Kidney tubule cell (primary cell): ENCODE results near the gene OTUD6A.
"Not testable (repeated sequence)": the region's sequence is repeated elsewhere in the genome, so short reads cannot be mapped to it uniquely, and the experiment has no call there.

Source experiments
- DNase-seq: peaks from one replicate; pipeline ENCODE4 v3.0.0-alpha.2; 2018; ENCODE audit warnings: low spot score

The OTUD6A gene

DNA sequence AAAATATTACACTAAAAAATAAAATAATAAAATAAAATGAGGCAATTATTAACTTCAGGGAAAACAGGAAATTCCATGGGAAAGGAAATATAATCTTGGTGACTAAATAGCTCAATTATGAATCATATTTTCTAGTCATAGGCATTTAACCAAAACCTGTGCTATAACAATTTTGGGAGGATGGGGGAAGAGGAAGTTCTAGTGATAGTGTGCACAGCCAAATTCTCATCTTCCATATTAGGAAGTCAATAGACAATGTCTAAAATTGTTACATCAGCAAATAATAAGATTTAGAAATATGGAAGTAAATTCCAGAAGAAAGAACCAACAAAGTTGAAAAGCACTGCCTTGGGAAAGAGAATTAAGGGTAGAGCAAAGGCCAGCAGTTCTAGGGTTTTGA is 15.3 kb upstream of the OTUD6A start:
- DNase-seq, result peak; percentile 29

DNA sequence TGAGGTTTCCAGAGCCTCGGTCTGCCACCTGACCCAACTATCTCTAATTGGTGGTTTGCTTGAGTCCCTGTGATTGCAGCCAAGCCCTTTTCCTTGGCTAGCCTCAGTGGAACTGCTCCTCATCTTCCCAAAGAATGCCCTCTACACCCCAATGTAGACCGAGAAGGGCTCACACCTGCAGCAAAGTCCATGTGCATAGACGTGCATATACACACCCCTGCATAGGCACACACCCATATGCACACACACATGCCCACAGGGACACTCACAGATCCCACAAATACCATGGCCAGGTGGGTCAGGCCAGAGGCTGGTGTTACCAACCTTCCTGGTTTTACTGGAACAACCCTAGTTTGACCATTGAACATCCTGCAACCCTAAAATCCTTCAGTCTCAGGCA is 12.9 kb upstream of the OTUD6A start:
- DNase-seq, result no peak

DNA sequence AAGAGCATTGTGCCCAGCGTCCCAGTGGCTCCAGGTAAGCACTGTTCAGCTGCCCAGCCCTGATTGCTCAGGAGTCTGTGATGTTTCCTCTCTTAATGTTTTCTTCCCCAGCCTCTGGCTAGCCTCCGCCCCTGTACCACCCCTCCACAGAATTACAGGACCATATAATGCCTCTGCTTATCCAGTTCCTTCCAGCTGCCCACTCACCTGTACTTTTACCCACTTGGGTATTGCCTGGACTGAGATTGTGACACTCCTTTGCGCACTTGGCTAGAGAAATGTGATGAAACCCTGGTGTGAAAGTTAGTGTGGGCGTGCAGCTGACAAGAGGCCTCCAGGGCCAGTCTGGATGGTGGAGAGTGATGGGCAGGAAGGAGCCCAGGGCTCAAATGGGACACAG is 12.3 kb upstream of the OTUD6A start, which contains the start of gene AWAT2:
Gene AWAT2 (minus strand): TSS at position 14 of the 400 bp plus-strand sequence. CDS start 6 bp downstream, at position 8.
- no peak for DNase-seq

DNA sequence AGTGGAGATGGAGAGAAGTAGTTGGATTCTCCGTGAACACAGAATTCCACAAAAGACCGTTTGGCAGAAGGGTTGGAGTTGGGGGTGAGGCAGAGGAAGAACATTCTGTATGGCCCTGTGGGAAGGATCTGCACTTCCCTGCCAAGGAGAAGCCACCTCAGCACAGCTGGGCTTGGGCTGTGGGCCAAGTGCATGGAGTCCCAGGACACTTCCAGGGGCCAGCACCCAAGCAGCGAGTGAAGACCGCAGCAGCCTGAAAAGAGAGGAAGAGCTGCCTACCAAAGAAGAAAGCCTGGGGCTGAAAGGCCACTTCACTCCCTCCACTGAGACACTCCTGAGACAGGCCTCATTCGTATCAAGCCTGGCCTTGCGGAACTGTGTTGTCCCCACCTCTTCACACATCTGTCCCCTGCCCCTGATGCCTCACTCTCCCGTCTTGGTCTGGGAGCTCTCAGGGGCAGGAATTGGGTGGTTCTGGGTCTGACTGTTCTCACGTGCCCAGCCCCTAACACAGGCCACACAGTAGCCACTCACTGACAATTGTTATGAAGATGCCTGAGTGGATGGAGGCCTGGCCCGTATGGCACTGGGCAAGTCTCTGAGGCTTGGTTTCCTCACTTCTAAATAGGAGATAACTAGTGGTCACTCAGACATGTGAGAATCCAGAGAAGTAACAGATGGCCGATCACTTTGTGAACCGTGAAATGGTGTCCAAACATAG is 9.2 kb upstream of the OTUD6A start:
- no peak for DNase-seq

DNA sequence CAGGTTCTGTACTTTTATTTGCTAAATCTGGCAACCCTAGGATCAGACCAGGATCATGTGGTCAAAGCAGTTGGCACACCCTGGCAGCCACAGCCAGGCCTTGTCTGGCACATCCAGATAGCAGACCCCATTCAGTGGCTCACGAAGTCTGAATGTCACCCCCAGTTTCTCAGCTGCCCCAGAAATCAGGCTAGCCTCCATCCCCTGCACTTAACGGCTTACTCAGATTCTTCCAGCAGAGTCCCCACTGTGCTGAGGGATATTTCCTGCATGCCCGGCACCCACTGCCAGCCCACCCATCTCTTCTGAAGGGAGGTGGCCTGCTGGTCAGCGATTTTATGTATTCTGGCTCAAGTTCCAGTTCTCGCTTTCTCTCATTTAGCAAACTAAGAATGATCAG is 7.9 kb upstream of the OTUD6A start:
- no peak for DNase-seq

DNA sequence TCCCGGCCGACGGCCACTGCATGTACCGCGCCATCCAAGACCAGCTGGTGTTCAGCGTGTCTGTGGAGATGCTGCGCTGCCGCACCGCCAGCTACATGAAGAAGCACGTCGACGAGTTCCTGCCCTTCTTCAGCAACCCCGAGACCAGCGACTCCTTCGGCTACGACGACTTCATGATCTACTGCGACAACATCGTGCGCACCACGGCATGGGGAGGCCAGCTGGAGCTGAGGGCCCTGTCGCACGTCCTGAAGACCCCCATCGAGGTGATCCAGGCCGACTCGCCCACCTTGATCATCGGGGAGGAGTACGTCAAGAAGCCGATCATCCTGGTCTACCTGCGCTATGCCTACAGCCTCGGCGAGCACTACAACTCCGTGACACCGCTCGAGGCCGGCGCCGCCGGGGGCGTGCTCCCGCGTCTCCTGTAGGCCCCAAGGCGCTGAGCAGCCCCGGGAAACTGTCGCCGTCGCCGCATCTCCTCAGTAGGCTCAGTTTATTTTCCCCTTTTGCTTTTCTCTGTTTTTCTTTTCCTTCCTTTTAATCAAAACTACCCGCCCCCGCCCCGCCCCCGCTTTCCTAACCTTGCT is 799 bp downstream of the OTUD6A start:
- no peak for DNase-seq

DNA sequence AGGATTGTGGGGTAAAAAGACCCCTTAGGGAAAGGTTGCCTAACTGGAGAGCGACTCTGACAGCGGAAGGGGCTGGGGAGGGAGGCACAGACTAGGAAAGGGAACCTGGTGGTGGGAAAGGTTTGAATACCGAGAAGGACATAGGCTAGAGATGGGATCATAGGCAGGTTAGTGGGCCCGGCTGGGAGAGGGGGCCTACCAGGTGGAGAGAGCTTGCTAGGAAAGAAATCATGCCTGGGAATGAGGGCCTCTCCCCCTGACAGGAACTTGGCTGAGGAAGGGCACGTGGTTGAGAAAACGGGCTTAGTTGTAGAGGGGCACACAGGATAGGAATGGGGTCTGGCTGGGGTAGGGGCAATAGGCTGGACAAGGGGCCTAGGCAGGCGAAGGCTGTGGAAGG is 4.4 kb downstream of the OTUD6A start:
- DNase-seq, result no peak

DNA sequence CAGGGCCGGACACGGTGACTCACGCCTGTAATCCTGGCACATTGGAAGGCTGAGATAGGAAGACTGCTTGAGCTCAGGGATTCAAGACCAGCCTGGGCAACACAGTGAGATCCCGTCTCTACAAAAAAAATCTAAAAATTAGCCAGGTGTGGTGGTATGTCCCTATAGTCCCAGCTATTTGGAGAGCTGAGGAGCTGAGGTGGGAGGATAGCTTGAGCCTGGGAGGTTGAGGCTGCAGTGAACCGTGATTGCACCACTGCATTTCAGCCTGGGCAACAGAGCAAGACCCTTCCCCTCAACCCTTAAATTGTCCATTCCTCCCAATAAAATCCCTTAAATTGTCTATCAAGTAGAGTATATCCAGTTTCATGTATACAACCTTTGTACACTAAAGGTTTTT is 17.0 kb downstream of the OTUD6A start:
- no peak for DNase-seq

DNA sequence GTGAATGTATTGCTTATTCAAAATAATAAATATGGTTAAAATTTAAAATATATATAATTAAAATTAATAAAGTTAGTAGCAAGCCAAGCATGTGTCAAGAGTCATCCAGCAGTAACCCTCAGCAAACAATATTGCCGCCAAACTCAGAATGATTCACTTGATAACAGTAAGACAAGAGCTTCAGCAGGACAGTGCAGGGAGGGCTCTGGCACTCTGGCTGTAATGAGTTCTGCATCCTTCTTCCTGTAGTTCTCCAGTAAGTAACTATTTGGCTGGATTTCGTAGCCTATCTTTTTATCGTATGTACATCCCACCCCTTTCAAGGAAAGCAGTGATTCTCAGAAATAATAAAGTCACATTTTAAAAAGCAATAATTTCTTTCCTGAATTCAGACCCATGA is 17.6 kb downstream of the OTUD6A start:
- DNase-seq, result no peak

DNA sequence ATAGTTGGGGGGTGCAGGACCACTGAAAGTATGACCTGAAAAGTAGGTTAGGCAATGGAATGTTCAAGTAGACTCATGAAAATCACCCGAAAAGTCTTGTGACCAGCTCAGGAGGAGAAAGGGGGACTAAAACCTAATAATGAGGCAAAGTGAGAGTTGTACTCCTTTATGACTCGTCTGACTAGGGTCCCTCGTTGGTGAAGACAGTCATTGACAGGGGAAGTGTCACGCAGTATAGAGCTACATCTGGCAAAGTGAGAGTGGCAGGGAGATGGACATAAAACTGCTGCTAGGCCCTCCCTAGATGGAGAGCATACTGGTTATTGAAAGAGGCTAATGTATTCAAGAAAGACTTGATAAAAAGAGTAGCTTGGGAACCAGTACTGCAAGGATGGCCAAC is 20.5 kb downstream of the OTUD6A start:
- DNase-seq, result no peak

DNA sequence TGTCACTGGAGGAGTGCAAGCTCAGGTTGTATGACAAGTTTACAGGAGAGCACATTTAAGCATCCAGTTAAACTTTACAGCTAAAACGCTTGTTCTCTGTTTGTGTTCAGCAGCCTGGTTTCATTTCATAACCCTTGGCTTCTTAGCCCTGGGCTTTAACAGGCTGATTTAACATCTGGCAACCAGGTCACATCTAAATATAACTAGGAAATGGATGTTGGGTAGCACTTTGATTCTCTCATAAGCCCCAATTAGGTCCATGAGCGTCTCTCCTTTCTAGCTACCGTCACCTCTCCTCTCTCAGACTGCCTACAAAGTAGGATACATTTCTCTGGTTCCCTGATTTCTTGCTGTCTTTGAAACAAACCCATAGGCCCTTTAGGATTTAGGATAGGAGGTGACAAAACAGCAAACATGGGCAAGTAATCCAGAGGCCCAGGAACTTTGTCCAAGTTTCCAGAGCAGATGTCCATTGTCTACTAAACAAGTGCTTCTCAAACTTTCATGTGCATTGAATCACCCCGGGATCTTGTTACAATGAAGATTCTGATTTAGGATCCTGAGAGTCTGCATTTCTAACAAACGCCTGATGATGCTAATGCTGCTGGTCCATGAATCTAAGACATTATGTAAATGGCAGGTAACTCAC is 22.5 kb downstream of the OTUD6A start:
- DNase-seq, result no peak

DNA sequence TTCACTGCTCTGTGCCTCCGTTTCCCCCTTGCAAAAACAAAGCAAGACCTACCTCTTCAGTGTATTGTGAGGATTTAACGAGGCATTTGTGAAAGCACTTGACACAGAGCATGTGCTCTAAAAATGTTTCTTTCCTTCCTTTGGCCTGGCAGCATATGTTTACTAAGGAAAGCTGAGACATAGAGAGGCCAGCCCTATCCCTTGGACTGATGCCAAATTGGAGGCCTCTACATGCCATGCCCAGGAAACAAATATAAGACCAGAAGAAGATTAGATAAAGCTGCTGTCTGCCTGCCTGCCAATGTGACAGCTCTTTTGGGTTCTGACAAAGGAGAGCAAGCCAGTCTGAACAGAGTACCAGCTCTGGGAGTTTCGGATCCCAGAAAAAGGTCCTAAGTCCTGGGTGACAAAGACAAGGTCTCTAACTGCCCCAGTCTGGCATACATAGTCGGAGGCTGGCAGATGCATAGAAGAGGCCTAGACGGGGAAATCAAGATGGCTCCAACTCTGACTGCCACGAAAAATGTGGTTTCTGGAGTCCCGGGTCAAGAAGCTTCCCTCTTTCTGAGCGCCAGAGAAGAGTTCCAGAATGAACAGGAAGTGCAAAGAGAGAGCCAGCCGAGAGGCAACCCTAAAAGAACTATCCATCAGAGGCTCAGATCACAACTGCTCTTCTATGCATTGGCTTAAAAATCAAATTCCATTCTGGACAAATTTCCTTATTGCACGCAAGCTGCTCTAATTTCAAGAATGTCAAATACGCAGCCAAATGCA is 25.8 kb downstream of the OTUD6A start:
- DNase-seq, result peak; percentile 24

DNA sequence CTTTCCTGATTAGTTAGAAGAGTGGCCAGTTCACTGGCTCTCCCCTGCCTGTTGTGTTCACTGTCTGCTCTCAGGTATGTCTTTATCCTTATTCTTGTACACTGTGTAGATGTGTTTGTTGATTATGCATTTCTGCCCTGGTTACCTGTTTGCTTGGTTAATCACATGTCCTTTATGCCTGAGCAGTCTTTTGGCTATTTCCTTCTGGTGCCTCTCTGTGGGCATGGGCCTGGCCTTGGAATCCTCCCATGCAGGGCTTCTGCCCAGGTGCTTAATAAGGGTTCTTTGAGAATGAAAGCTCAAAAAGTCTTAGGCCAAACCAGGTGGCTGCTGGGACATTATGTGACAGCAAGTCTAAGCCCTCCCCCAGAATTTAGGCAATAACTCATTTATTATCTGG is 26.5 kb downstream of the OTUD6A start:
- DNase-seq, result peak; percentile 80

DNA sequence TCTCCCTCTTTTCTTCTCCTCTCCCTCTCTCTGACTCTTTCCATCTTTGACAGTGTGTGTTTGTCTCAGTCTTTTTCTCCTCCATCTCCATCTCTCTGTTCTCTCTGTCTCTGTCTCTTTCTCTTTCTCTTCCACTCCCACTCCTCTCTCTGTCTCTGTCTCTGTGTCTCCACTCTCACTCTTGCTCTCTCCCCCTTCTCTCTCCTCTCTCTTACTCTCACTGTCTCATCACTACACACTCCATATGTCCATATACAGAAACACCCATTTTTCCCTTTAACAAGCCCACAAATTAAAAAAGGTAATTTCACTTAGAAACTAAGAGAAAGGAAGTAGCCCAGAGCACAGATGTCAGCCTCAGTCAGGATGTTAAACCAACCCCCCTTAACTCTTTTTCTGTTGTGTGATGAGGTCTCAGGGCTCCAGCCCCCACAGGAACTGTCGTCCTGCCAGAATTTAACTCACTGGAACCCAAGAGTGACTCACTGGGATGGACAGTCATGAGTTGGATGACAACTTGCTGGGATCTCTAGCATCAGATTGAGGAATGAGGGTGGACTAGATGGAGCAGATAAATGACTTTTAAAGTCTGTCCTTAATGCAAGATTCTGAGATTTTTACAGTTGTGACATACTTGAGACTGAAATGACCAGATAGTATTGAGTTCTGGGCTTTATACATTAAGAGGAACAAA is 27.5 kb downstream of the OTUD6A start:
- DNase-seq, result peak; percentile 75

DNA sequence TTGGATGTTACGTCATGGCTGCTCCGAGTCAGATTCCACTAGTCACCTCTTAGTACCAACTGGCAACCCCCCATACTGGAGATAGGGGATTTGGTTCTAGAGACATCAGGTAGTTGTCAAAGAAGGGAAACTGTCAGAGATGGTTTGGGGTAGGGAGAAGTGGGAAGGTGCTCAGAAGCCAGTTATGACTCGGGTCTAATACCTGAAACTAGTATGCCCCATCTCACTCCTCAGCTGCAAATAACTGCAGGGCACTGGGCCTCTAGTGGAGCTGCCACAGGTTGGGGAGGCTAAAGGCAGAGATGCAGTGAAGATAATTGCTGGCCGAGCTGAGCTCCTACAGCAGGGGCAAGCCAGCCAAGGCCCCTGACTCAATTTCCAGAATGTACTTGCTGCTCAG is 30.0 kb downstream of the OTUD6A start:
- DNase-seq, result no peak

DNA sequence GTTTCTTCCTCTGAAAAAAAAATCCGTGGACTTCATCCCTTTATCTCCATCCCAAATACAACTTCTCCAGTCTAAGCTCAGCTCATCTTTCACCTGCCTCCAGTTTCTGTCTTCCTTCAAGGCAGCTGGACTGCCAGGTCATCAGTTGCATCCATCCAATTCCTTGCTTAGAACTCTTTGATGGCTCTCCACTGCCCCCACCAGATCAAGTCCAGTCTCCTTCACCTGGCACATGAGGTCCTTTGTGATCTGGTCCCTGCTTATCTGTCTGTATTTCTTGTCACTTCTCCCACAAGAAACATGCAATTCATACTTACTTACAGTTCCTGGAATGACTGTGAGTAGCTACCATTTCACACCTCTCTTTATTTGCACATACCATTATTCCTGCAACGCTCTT is 33.8 kb downstream of the OTUD6A start:
- peak; percentile 38 for DNase-seq

DNA sequence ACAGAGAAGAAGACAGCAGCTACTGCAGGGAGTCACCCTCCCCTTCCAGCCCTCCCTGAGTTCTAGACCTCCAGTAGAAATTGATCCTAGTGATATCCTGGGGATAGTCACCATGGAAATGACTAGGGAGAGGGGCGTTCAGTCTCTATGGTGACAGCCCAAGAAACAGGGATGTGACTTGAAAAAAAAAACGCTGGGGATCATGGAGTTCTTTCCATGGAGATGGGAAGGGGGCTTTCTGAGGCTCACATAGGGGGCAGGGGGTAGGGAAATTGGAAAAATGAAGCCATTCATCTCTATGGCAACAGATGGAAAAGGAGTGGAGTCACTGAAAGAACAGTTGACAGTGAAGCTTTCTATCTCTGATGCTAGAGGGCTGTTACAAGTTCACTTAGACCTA is 43.0 kb downstream of the OTUD6A start:
- DNase-seq, result no peak

DNA sequence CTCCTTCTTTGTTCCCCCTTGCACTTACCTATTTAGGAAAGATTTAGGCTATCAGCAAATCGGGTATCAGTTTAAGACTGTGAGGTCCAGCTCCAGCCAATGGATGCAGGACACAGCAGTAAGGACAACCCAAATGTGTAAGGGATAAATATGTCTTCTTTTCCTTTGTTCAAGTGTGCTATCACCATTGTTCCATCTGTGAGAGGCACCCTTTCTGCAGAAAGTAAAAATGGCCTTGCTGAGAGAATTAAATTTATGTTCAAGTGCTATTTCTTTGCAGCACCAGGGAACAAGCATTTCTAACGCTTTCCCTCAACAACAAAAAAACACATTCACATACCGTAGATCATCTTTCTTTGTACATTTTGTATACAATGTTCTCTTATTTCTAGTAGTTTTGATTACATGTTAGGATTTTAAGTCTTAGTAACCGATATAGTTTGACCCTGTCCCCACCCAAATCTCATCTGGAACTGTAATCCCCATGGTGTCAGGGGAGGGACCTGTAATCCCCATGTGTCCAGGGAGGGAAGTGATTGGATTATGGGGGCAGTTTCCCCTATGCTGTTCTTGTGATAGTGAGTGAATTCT is 49.3 kb downstream of the OTUD6A start:
- DNase-seq, result not testable (repeated sequence)
